H1 (cell line): Measurements from ENCODE around the gene SPRR1A. TPM values are rescaled to one million over a fixed set of nuclear protein-coding genes. Genes with fewer than 3 reads are reported as not detected.

ENCODE experiments used
- CTCF ChIA-PET: fragments of 300-600 bp; sonication (Branson Sonifier 250); formaldehyde crosslinking; loops from one replicate; lab custom pipeline; 2021; ENCODE audit not compliant: partially characterized antibody; lab: Charles Lee
- POLR2A ChIA-PET: fragments of 300-600 bp; sonication (Branson Sonifier 250); formaldehyde crosslinking; loops from one replicate; lab custom pipeline; 2021; ENCODE audit warnings: inconsistent platforms; ENCODE audit not compliant: partially characterized antibody; lab: Charles Lee
- DNase-seq, 2 experiments: peaks; one replicate each; pipeline versions ENCODE4 v3.0.0 to v3.0.0-alpha.2; 2010 to 2022; ENCODE audit warnings: low spot score in 2 of 2, low read depth in 1 of 2, mixed read lengths in 1 of 2
- FAIRE-seq: peaks from 2 replicates; lab custom pipeline; 2011; peaks lifted over from hg19 to GRCh38; lab: Jason Lieb, UNC
- H2AFZ ChIP-seq: 2 replicates; pipeline ENCODE4 v1.8.1; 2012; ENCODE audit warnings: low read length, inconsistent platforms
- H2AK5ac ChIP-seq: 2 replicates; pipeline ENCODE4 v1.6.1; 2013; ENCODE audit warnings: low read depth, low read length
- H2BK120ac ChIP-seq: replicated peaks from 2 replicates; pipeline ENCODE3; 2013; ENCODE audit warnings: low read depth, low read length, inconsistent platforms
- H2BK12ac ChIP-seq: 2 replicates; pipeline ENCODE4 v1.6.1; 2013; ENCODE audit warnings: low read depth, low read length
- H2BK15ac ChIP-seq: 2 replicates; pipeline ENCODE4 v1.6.1; 2013; ENCODE audit warnings: low read length
- H2BK20ac ChIP-seq: 2 replicates; pipeline ENCODE4 v1.6.1; 2013; ENCODE audit warnings: low read length
- H2BK5ac ChIP-seq: 2 replicates; pipeline ENCODE4 v1.6.1; 2013; ENCODE audit warnings: low read depth, low read length
- H3K14ac ChIP-seq: 2 replicates; pipeline ENCODE4 v1.6.1; 2013; ENCODE audit warnings: inconsistent platforms; ENCODE audit not compliant: insufficient read length
- H3K18ac ChIP-seq: 2 replicates; pipeline ENCODE4 v1.6.1; 2013; ENCODE audit warnings: low read length; ENCODE audit errors: extremely low read depth
- H3K23ac ChIP-seq: 2 replicates; pipeline ENCODE4 v1.6.1; 2013; ENCODE audit warnings: inconsistent platforms; ENCODE audit not compliant: insufficient read length
- H3K23me2 ChIP-seq: 2 replicates; pipeline ENCODE4 v1.6.1; 2013; ENCODE audit warnings: low read depth, low read length
- H3K27ac ChIP-seq: 2 replicates; pipeline ENCODE4 v1.6.1; 2011; ENCODE audit warnings: low read depth, low read length, inconsistent platforms
- H3K27me3 ChIP-seq, 4 experiments: replicated peaks in 1 of 4; 1 replicate in 1 of 4; 2 replicates in 3 of 4; pipeline versions ENCODE4 v1.6.1 to v1.8.1; 2011 to 2013; ENCODE audit warnings: low read length in 3 of 4, mild to moderate bottlenecking in 3 of 4, inconsistent platforms in 2 of 4, mixed read lengths in 2 of 4, moderate library complexity in 1 of 4; ENCODE audit not compliant: control insufficient read depth in 3 of 4, insufficient read depth in 3 of 4; ENCODE audit errors: extremely low read depth in 1 of 4
- H3K36me3 ChIP-seq, 4 experiments: 2 replicates each; pipeline versions ENCODE4 v1.6.1 to v1.8.1; 2011 to 2013; ENCODE audit warnings: mild to moderate bottlenecking in 4 of 4, low read length in 3 of 4, moderate library complexity in 2 of 4, control low read depth in 1 of 4, inconsistent platforms in 1 of 4; ENCODE audit not compliant: insufficient read depth in 4 of 4, control insufficient read depth in 2 of 4
- H3K4ac ChIP-seq: replicated peaks from 2 replicates; pipeline ENCODE3; 2013; ENCODE audit warnings: low read length, low read depth, mixed read lengths, inconsistent platforms; ENCODE audit not compliant: insufficient read length
- H3K4me1 ChIP-seq, 4 experiments: replicated peaks in 1 of 4; 1 replicate in 1 of 4; 2 replicates in 3 of 4; pipeline versions ENCODE4 v1.6.1 to v1.8.1; 2011 to 2013; ENCODE audit warnings: low read length in 3 of 4, inconsistent platforms in 2 of 4, mixed read lengths in 1 of 4; ENCODE audit not compliant: insufficient read depth in 4 of 4, control insufficient read depth in 3 of 4
- H3K4me2 ChIP-seq, 2 experiments: 2 replicates each; pipeline versions ENCODE4 v1.6.1 to v1.8.1; 2011 to 2013; ENCODE audit warnings: low read depth in 2 of 2, low read length in 2 of 2, control low read depth in 1 of 2, inconsistent platforms in 1 of 2, mild to moderate bottlenecking in 1 of 2; ENCODE audit not compliant: insufficient read depth in 1 of 2
- H3K4me3 ChIP-seq, 4 experiments: fragments of 200-600, 300-600 bp in 1 of 4; sonication (generic), shearing (Covaris generic), sonication (Bioruptor Twin) in 1 of 4; 2 replicates each; pipeline versions ENCODE4 v1.5.1 to v1.8.1; 2011 to 2016; ENCODE audit warnings: low read length in 4 of 4, low read depth in 3 of 4, control low read depth in 2 of 4, inconsistent platforms in 2 of 4, mild to moderate bottlenecking in 2 of 4, mixed read lengths in 1 of 4, moderate library complexity in 1 of 4; ENCODE audit not compliant: insufficient read depth in 2 of 4; ENCODE audit errors: extremely low read depth in 1 of 4
- H3K56ac ChIP-seq: replicated peaks from 2 replicates; pipeline ENCODE3; 2013; ENCODE audit warnings: low read depth, mild to moderate bottlenecking, mixed read lengths, low read length, inconsistent platforms; ENCODE audit not compliant: insufficient read length
- H3K79me1 ChIP-seq: 2 replicates; pipeline ENCODE4 v1.6.1; 2013; ENCODE audit warnings: low read depth, low read length, control low read depth
- H3K79me2 ChIP-seq, 2 experiments: 2 replicates each; pipeline versions ENCODE4 v1.6.1 to v1.8.1; 2012 to 2013; ENCODE audit warnings: low read length in 2 of 2, mild to moderate bottlenecking in 2 of 2, inconsistent platforms in 1 of 2; ENCODE audit not compliant: insufficient read depth in 2 of 2, control insufficient read depth in 1 of 2
- H3K9ac ChIP-seq, 4 experiments: replicated peaks in 1 of 4; 1 replicate in 1 of 4; 2 replicates in 3 of 4; pipeline versions ENCODE4 v1.6.1 to v1.8.1; 2011 to 2013; ENCODE audit warnings: low read depth in 3 of 4, low read length in 3 of 4, control low read depth in 2 of 4, mild to moderate bottlenecking in 2 of 4, moderate library complexity in 2 of 4, inconsistent platforms in 1 of 4; ENCODE audit errors: extremely low read depth in 1 of 4
- H3K9me3 ChIP-seq, 2 experiments: 2 replicates each; pipeline versions ENCODE4 v1.6.1 to v1.8.1; 2012 to 2013; ENCODE audit warnings: mild to moderate bottlenecking in 2 of 2, moderate library complexity in 2 of 2, control low read depth in 1 of 2, inconsistent platforms in 1 of 2, low read depth in 1 of 2, low read length in 1 of 2, mixed read lengths in 1 of 2; ENCODE audit not compliant: insufficient read depth in 2 of 2
- H4K20me1 ChIP-seq, 2 experiments: replicated peaks in 1 of 2; 2 replicates each; pipeline versions ENCODE3 to v1.8.1; 2011 to 2013; ENCODE audit warnings: inconsistent platforms in 2 of 2, low read length in 2 of 2, mild to moderate bottlenecking in 1 of 2; ENCODE audit not compliant: insufficient read depth in 2 of 2, control insufficient read depth in 1 of 2
- H4K5ac ChIP-seq: 2 replicates; pipeline ENCODE4 v1.6.1; 2013; ENCODE audit warnings: low read length, low read depth, mixed read lengths, inconsistent platforms; ENCODE audit not compliant: insufficient read length
- H4K8ac ChIP-seq: 2 replicates; pipeline ENCODE4 v1.8.0; 2013; ENCODE audit warnings: mild to moderate bottlenecking, moderate library complexity, low read length, inconsistent platforms; ENCODE audit not compliant: insufficient read depth; ENCODE audit errors: extremely low read depth
- H4K91ac ChIP-seq: replicated peaks from 2 replicates; pipeline ENCODE3; 2013; ENCODE audit warnings: low read length, mixed read lengths, inconsistent platforms; ENCODE audit not compliant: insufficient read length
- ATF2 ChIP-seq: IDR thresholded peaks from 2 replicates; pipeline ENCODE4 v1.6.1; 2012; ENCODE audit warnings: low read length, inconsistent platforms
- CBX8 ChIP-seq: fragments of 300-800, 300-1000 bp; sonication (generic); IDR thresholded peaks from 2 replicates; pipeline ENCODE4 v1.7.1; 2016; ENCODE audit warnings: low read depth, low read length, borderline replicate concordance
- CREB1 ChIP-seq: IDR thresholded peaks from 2 replicates; pipeline ENCODE4 v1.6.1; 2012; ENCODE audit warnings: inconsistent platforms
- E2F6 ChIP-seq: IDR thresholded peaks from 2 replicates; pipeline ENCODE4 v1.6.1; 2012; ENCODE audit warnings: inconsistent platforms
- GTF2F1 ChIP-seq: IDR thresholded peaks from 2 replicates; pipeline ENCODE4 v1.6.1; 2012; ENCODE audit warnings: low read depth, low read length, improper control_type of control experiment, borderline replicate concordance
- JUND ChIP-seq: IDR thresholded peaks from 2 replicates; pipeline ENCODE4 v1.6.1; 2011; ENCODE audit warnings: mild to moderate bottlenecking, improper control_type of control experiment, low read length
- KDM4A ChIP-seq: IDR thresholded peaks from one replicate; pipeline ENCODE4 v1.7.1; 2012; ENCODE audit warnings: low read depth, mild to moderate bottlenecking, moderate library complexity, low read length, inconsistent platforms; ENCODE audit not compliant: severe bottlenecking
- MAX ChIP-seq: IDR thresholded peaks from 2 replicates; pipeline ENCODE4 v1.6.1; 2012; ENCODE audit warnings: inconsistent platforms
- POLR2AphosphoS5 ChIP-seq: IDR thresholded peaks from 2 replicates; pipeline ENCODE4 v1.6.1; 2011; ENCODE audit warnings: low read depth, low read length
- SIX5 ChIP-seq: IDR thresholded peaks from 2 replicates; pipeline ENCODE4 v1.6.1; 2011; ENCODE audit warnings: mild to moderate bottlenecking, low read depth, low read length
- SP2 ChIP-seq: IDR thresholded peaks from 2 replicates; pipeline ENCODE4 v1.6.1; 2012; ENCODE audit warnings: mild to moderate bottlenecking, low read length, inconsistent platforms
- SRF ChIP-seq: IDR thresholded peaks from 2 replicates; pipeline ENCODE4 v1.6.1; 2011; ENCODE audit warnings: mild to moderate bottlenecking, low read depth, low read length, moderate library complexity
- TAF1 ChIP-seq: IDR thresholded peaks from 2 replicates; pipeline ENCODE4 v1.6.1; 2011; ENCODE audit warnings: mild to moderate bottlenecking, low read depth, low read length
- WGBS, 2 experiments: shearing (Covaris generic) in 1 of 2; methylation state at CpG; one replicate each; pipeline versions ENCODE4 v1.1.6 to v1.1.7; 2013 to 2015; ENCODE audit warnings: low lambda C conversion rate in 2 of 2, mixed read lengths in 2 of 2, inconsistent platforms in 1 of 2, low coverage in 1 of 2, missing lambda C conversion rate in 1 of 2; ENCODE audit not compliant: insufficient replicate concordance in 2 of 2, insufficient coverage in 1 of 2, insufficient read length in 1 of 2; ENCODE audit errors: extremely low coverage in 1 of 2, missing lambda C conversion rate in 1 of 2; 5-methylcytosine and 5-hydroxymethylcytosine counted together
- polyA plus RNA-seq, 7 experiments: library from polyadenylated mRNA; depleted of rRNA in 3 of 7; stranded (reverse) in 5 of 7; unstranded in 2 of 7; fragments of >200 nt in 5 of 7; fragments of 200-250 nt in 2 of 7; gene quantifications; 1 replicate in 5 of 7; 2 replicates in 1 of 7; 4 replicates in 1 of 7; pipeline versions ENCODE4 v1.2.1 to v1.2.3, GENCODE V29; 2011 to 2013; ENCODE audit warnings: missing spikeins in 2 of 7, mixed read lengths in 2 of 7
- total RNA-seq: library from RNA; stranded (reverse); fragmentation: NEBNext Ultra II Directional; extraction: Animal tissue kit (Norgen Biotek cat#: 25700); gene quantifications from 2 replicates; pipeline ENCODE4 v1.2.1, GENCODE V29; 2021

The SPRR1A gene
- total and polyA plus RNA-seq, 2 of the 8 experiments (the other 6 are each of a cell fraction or from before 2014, with no cell fraction given), result not detected

GRCh38 chr1:152954436-152954835 is 29.4 kb upstream of the SPRR1A start:
- Histone ChIP-seq H2AK5ac (no peak overlapping the region), H3K79me1 (no peaks in the 10 kb centered on the region), H4K8ac (no peak overlapping the region), H3K4me1 (no peaks in the 10 kb centered on the region), H3K9me3 (peaks cover 0 to 5% of the 10 kb centered on the region in 2 experiments; a peak in 1 of 4 replicates), H3K4me3 (no peak overlapping the region), H3K27me3 (no peaks in the 10 kb centered on the region), H3K79me2 (no peaks in the 10 kb centered on the region), H3K18ac (no peak overlapping the region), H3K23me2 (no peaks in the 10 kb centered on the region; the same call in 1 of the 2 replicates), H2BK15ac (no peak overlapping the region), H3K4me2 (no peak overlapping the region), H4K5ac (no peak overlapping the region), H3K56ac (no peak overlapping the region), H2BK5ac (no peak overlapping the region), H2BK120ac (no peak overlapping the region), H3K27ac (no peak overlapping the region), H3K23ac (no peak overlapping the region), H4K91ac (no peak overlapping the region), H3K36me3 (no peaks in the 10 kb centered on the region), H4K20me1 (no peaks in the 10 kb centered on the region), H2BK12ac (no peak overlapping the region), H2AFZ (no peak overlapping the region), H2BK20ac (no peak overlapping the region), H3K4ac (no peak overlapping the region), H3K14ac (no peak overlapping the region), H3K9ac (no peak overlapping the region)
- FAIRE-seq (no peak), DNase-seq (no peak)
- CTCF ChIA-PET, result interaction anchor here (1.3 to 1.7 kb wide), 2 partner anchors 8 to 238 kb away, joined by 3 to 7 read pairs; no protein-coding TSS in a partner anchor
- WGBS, 2 experiments, result 85% methylated on average over 6 of the region's 6 CpGs; no CpG with 5 or more reads in 1 of the 2 experiments
- POLR2A ChIA-PET, result no interaction called here
- TF ChIP-seq CBX8 (no peak), ATF2 (no peak), KDM4A (no peak), E2F6 (no peak), SIX5 (no peak), SP2 (no peak), POLR2AphosphoS5 (no peak), TAF1 (no peak), CREB1 (no peak), SRF (no peak), MAX (no peak), GTF2F1 (no peak), JUND (no peak)
